ENCODE measurements around the gene FLG. TPM values are rescaled to one million over a fixed set of nuclear protein-coding genes. Genes with fewer than 3 reads are reported as not detected.

Gene FLG
- total RNA-seq, 4 donors from 2014 or later = under 0.01 TPM; not detected in 3

DNA sequence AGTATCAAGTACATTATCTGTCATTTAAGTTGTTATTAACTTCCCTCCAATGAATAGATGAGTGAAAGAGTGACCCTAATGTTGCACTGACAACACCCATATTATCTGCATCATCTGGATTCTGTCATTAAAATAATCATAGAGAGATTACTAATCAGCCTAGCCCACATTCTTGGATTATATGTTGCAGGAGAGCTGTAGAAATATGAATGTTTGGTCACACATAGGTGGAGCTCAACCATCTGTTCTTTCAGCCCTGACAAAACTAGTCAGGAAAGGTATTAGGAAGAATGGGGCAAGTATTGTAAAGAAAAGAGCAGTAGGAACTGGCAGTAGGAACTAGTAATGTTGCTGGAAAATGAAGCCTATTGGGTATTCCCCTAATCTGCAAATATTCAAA lies 19.4 kb upstream of the FLG start:
- no peak overlapping the region for H3K4me3 ChIP-seq
- intact Hi-C loops (cut with DNase I) = loop anchor here (10.0 kb wide), 1 partner anchor 290 kb away; no protein-coding TSS in a partner anchor

GRCh38 chr1:152343006-152343405 lies 18.0 kb upstream of the FLG start:
- no peak for DNase-seq (ENCODE audit: extremely low spot score)
- H3K27ac ChIP-seq (replicated peaks in 1 of 4) = no peak overlapping the region
- intact Hi-C loops (cut with DNase I) = loop anchor here (10.0 kb wide), 1 partner anchor 288 kb away; no protein-coding TSS in a partner anchor
- no peak overlapping the region for H3K4me3 ChIP-seq
- H3K27me3 ChIP-seq = no peaks in the 10 kb centered on the region
- WGBS = 58% methylated on average over 3 of the region's 3 CpGs
- no peak for TF ChIP-seq EP300 (IDR thresholded peaks at IDR 0.05)
- TF ChIP-seq CTCF (IDR thresholded peaks at IDR 0.05) = no peak
- TF ChIP-seq POLR2AphosphoS5 (IDR thresholded peaks at IDR 0.05) = no peak
- TF ChIP-seq POLR2A (IDR thresholded peaks at IDR 0.05; ENCODE audit: low read depth) = no peak
- H3K36me3 ChIP-seq = no peaks in the 10 kb centered on the region
- no peaks in the 10 kb centered on the region for H3K4me1 ChIP-seq
- H3K9me3 ChIP-seq = no peaks in the 10 kb centered on the region

More for the DNA sequence above, 19.4 kb upstream of the FLG start:
- DNase-seq (ENCODE audit: extremely low spot score) = no peak
- H3K4me1 ChIP-seq = no peaks in the 10 kb centered on the region
- no peaks in the 10 kb centered on the region for H3K27me3 ChIP-seq
- peaks cover 0 to 4% (median 0%) of the 10 kb centered on the region in 4 donors for H3K36me3 ChIP-seq
- no peak overlapping the region for H3K27ac ChIP-seq (replicated peaks in 1 of 4)
- TF ChIP-seq CTCF (IDR thresholded peaks at IDR 0.05) (no peak), EP300 (IDR thresholded peaks at IDR 0.05) (no peak), POLR2A (IDR thresholded peaks at IDR 0.05; ENCODE audit: low read depth) (no peak), POLR2AphosphoS5 (IDR thresholded peaks at IDR 0.05) (no peak)
- no peaks in the 10 kb centered on the region for H3K9me3 ChIP-seq

GRCh38 chr1:152335399-152335798 lies 10.4 kb upstream of the FLG start:
- H3K27ac ChIP-seq (replicated peaks in 1 of 4) = no peak overlapping the region
- no peaks in the 10 kb centered on the region for H3K4me1 ChIP-seq
- H3K9me3 ChIP-seq = no peaks in the 10 kb centered on the region
- 64% methylated on average over 7 of the region's 7 CpGs for WGBS
- H3K4me3 ChIP-seq = no peak overlapping the region
- no peaks in the 10 kb centered on the region for H3K27me3 ChIP-seq
- intact Hi-C loops (cut with DNase I) = no loop called here
- H3K36me3 ChIP-seq = no peaks in the 10 kb centered on the region
- DNase-seq (ENCODE audit: extremely low spot score) = no peak
- TF ChIP-seq POLR2AphosphoS5 (IDR thresholded peaks at IDR 0.05) (no peak), EP300 (IDR thresholded peaks at IDR 0.05) (no peak), POLR2A (IDR thresholded peaks at IDR 0.05; ENCODE audit: low read depth) (no peak), CTCF (IDR thresholded peaks at IDR 0.05) (no peak)

GRCh38 chr1:152328801-152329391 lies 3.9 kb upstream of the FLG start:
- Histone ChIP-seq H3K9me3 (no peaks in the 10 kb centered on the region), H3K27ac (replicated peaks in 1 of 4) (no peak overlapping the region), H3K4me1 (no peaks in the 10 kb centered on the region), H3K27me3 (no peaks in the 10 kb centered on the region), H3K36me3 (no peaks in the 10 kb centered on the region), H3K4me3 (no peak overlapping the region)
- 78% methylated on average over 1 of the region's 1 CpG for WGBS
- intact Hi-C loops (cut with DNase I) = no loop called here
- no peak for DNase-seq (ENCODE audit: extremely low spot score)
- TF ChIP-seq POLR2A (IDR thresholded peaks at IDR 0.05; ENCODE audit: low read depth) (no peak), POLR2AphosphoS5 (IDR thresholded peaks at IDR 0.05) (no peak), CTCF (IDR thresholded peaks at IDR 0.05) (no peak), EP300 (IDR thresholded peaks at IDR 0.05) (no peak)

- Histone ChIP-seq H3K27ac (replicated peaks in 1 of 4) (no peak overlapping the region), H3K36me3 (peaks cover 0 to 17% (median 0%) of the 10 kb centered on the region in 4 donors), H3K27me3 (no peaks in the 10 kb centered on the region), H3K9me3 (peaks cover 0 to 16% (median 0%) of the 10 kb centered on the region in 4 donors), H3K4me3 (no peak overlapping the region), H3K4me1 (no peaks in the 10 kb centered on the region)
- intact Hi-C loops (cut with DNase I) = no loop called here
- DNase-seq (ENCODE audit: extremely low spot score) = no peak
- 100% methylated on average over 1 of the region's 1 CpG for WGBS
- TF ChIP-seq POLR2A (IDR thresholded peaks at IDR 0.05; ENCODE audit: low read depth) (no peak), CTCF (IDR thresholded peaks at IDR 0.05) (no peak), EP300 (IDR thresholded peaks at IDR 0.05) (no peak), POLR2AphosphoS5 (IDR thresholded peaks at IDR 0.05) (no peak)
These were observed 11.1 kb downstream of the FLG start for GRCh38 chr1:152313970-152314369.

Measured in esophagus muscularis mucosa (tissue), 4 donors.